ENCODE data around the gene CDV3. TPM values are rescaled to one million over a fixed set of nuclear protein-coding genes. Genes with fewer than 3 reads are reported as not detected.

The CDV3 gene
- total and polyA plus RNA-seq, 10 of the 15 experiments (the other 5 are each of a cell fraction or from before 2014, with no cell fraction given): 42.3 to 466 (median 136) TPM

DNA sequence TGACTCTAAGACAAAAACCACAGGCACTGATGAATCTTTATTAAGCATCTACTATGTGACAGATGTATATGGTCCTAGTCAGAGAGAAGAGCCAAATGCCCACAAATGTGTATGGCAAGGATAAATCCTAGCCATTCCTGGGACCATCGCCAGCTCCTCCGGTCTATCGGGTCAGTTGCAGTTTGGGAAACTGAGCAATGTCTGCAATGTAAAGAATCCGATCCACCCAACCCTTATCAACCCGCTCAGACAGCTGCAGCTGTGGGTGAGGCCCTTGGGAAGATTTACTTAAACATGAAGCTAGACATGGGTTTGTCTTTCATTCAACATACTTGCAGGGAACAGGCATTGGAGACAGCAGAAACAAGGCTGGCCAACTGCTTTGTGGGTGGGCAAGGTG lies 40.5 kb upstream of the CDV3 start:
- Histone ChIP-seq H3K4me2 (ENCODE audit: control insufficient read depth, insufficient read depth) (no peak overlapping the region), H3K36me3 (ENCODE audit: control insufficient read depth in 2 of 2, insufficient read depth in 2 of 2, low read length in 1 of 2) (no peaks in the 10 kb centered on the region), H3K27ac (ENCODE audit: control insufficient read depth, insufficient read depth) (no peak overlapping the region), H3K27me3 (replicated peaks in 1 of 2; ENCODE audit: control insufficient read depth in 2 of 2, insufficient read depth in 2 of 2, low read length in 1 of 2) (no peaks in the 10 kb centered on the region), H3K9ac (ENCODE audit: control insufficient read depth, insufficient read depth, low read length) (no peak overlapping the region), H3K4me3 (no peak overlapping the region), H3K79me2 (ENCODE audit: control insufficient read depth, insufficient read depth, low read length) (no peaks in the 10 kb centered on the region), H3K4me1 (ENCODE audit: control insufficient read depth, insufficient read depth, low read length) (no peaks in the 10 kb centered on the region), H4K20me1 (ENCODE audit: control insufficient read depth, insufficient read depth) (no peaks in the 10 kb centered on the region), H2AFZ (ENCODE audit: control insufficient read depth, low read depth, low read length) (no peak overlapping the region), H3K9me3 (replicated peaks; ENCODE audit: control insufficient read depth, insufficient read depth, low read length) (peaks cover 2% of the 10 kb centered on the region; the same call in 2 of the 3 replicates)
- BruUV-seq (replicated peaks): no TSS peak
- no peak for FAIRE-seq
- DNase-seq (ENCODE audit: low read depth, low spot score): no peak
- in situ Hi-C loops (cut with MboI) (no loop called here), intact Hi-C loops (cut with micrococcal nuclease; ENCODE audit: unreplicated experiment) (no loop called here)
- TF ChIP-seq MYB (IDR thresholded peaks at IDR 0.05; ENCODE audit: borderline replicate concordance, low read depth, low read length) (no peak), FOXM1 (IDR thresholded peaks at IDR 0.05; ENCODE audit: low read depth, low read length) (no peak), ZSCAN29 (IDR thresholded peaks at IDR 0.05) (no peak), FOXK2 (IDR thresholded peaks at IDR 0.05) (no peak), NFYB (IDR thresholded peaks at IDR 0.05; ENCODE audit: insufficient read depth, low read depth, low read length) (no peak), EZH2 (IDR thresholded peaks at IDR 0.05; ENCODE audit: borderline replicate concordance, control insufficient read depth, low read depth, low read length) (no peak), MTA2 (IDR thresholded peaks at IDR 0.05; ENCODE audit: low read depth) (no peak), RBBP5 (conservative IDR thresholded peaks at IDR 0.05) (no peak), TARDBP (IDR thresholded peaks at IDR 0.05; ENCODE audit: borderline replicate concordance) (no peak), IKZF1 (conservative IDR thresholded peaks at IDR 0.05) (no peak), RFX5 (IDR thresholded peaks at IDR 0.05; ENCODE audit: low read depth, low read length) (no peak), KAT2A (conservative IDR thresholded peaks at IDR 0.05; ENCODE audit: control insufficient read depth, low read depth, low read length) (no peak), MYC (IDR thresholded peaks at IDR 0.05; ENCODE audit: insufficient read depth, insufficient read length, insufficient replicate concordance, low read length, severe bottlenecking) (no peak), NRF1 (conservative IDR thresholded peaks at IDR 0.05; ENCODE audit: low read depth, low read length) (no peak)
- TF ChIP-seq, protein P1, sequence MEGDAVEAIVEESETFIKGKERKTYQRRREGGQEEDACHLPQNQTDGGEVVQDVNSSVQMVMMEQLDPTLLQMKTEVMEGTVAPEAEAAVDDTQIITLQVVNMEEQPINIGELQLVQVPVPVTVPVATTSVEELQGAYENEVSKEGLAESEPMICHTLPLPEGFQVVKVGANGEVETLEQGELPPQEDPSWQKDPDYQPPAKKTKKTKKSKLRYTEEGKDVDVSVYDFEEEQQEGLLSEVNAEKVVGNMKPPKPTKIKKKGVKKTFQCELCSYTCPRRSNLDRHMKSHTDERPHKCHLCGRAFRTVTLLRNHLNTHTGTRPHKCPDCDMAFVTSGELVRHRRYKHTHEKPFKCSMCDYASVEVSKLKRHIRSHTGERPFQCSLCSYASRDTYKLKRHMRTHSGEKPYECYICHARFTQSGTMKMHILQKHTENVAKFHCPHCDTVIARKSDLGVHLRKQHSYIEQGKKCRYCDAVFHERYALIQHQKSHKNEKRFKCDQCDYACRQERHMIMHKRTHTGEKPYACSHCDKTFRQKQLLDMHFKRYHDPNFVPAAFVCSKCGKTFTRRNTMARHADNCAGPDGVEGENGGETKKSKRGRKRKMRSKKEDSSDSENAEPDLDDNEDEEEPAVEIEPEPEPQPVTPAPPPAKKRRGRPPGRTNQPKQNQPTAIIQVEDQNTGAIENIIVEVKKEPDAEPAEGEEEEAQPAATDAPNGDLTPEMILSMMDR (IDR thresholded peaks at IDR 0.05 in 2 of 3, conservative IDR thresholded peaks at IDR 0.05 in 1 of 3; ENCODE audit: control insufficient read depth in 2 of 3, extremely low read depth in 1 of 3, insufficient read depth in 1 of 3, low read depth in 3 of 3, low read length in 3 of 3): no peak
- TF ChIP-seq, protein P2, sequence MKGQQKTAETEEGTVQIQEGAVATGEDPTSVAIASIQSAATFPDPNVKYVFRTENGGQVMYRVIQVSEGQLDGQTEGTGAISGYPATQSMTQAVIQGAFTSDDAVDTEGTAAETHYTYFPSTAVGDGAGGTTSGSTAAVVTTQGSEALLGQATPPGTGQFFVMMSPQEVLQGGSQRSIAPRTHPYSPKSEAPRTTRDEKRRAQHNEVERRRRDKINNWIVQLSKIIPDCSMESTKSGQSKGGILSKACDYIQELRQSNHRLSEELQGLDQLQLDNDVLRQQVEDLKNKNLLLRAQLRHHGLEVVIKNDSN (IDR thresholded peaks at IDR 0.05; ENCODE audit: borderline replicate concordance, extremely low read length, insufficient read depth, low read depth, low read length): no peak
- TF ChIP-seq, protein P3, sequence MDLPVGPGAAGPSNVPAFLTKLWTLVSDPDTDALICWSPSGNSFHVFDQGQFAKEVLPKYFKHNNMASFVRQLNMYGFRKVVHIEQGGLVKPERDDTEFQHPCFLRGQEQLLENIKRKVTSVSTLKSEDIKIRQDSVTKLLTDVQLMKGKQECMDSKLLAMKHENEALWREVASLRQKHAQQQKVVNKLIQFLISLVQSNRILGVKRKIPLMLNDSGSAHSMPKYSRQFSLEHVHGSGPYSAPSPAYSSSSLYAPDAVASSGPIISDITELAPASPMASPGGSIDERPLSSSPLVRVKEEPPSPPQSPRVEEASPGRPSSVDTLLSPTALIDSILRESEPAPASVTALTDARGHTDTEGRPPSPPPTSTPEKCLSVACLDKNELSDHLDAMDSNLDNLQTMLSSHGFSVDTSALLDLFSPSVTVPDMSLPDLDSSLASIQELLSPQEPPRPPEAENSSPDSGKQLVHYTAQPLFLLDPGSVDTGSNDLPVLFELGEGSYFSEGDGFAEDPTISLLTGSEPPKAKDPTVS (IDR thresholded peaks at IDR 0.05; ENCODE audit: low read depth, low read length): no peak
- CTCF ChIA-PET: interaction anchor here (1.1 kb wide), 1 partner anchor 14 kb away, joined by 5 read pairs; no protein-coding TSS in a partner anchor
- POLR2A ChIA-PET: no interaction called here
- RAD21 ChIA-PET (ENCODE audit: unreplicated experiment): no interaction called here
- SMC1A ChIA-PET (ENCODE audit: uncharacterized antibody, unreplicated experiment): interaction anchor here (2.4 kb wide), 1 partner anchor 9 kb away, joined by 8 read pairs; no protein-coding TSS in a partner anchor
- no peak for ATAC-seq
- 94% methylated on average over 5 of the region's 5 CpGs for WGBS (ENCODE audit: insufficient coverage, insufficient replicate concordance, low lambda C conversion rate, missing lambda C conversion rate)

All from GM12878 (cell line).